ENCODE results near the gene ATG101.

DNA sequence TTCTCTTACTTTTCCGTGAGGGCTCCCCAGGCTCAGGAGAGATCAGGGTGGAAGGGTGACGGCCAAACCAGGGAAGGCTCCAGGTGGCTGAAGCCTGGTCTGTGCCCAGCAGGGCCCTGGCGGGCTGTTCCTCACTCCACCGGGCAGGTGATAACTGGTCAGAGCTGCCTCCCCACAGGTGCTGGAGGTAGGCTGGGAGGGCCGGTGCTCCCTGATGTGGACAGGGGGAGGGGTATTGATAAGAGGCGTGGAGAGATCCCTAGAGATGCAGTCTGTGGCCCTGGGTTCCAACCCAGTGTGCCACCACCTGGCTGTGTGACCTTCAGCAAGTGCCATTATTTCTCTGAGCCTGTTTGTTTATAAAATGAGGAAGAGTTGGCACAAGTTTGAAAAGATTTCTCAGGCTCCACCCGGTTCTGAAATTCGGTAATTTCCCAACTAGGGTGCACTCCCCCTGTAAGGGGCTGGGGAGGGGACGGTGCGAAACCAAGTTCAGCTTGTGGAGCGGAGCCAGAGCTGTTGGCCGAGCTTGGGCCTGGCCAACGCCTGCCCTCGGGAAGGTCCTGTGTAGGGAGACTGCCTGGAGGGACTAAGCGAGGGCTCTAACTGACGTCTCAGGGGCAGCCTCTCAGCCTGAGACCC, 19.5 kb upstream of the ATG101 start:
- TF ChIP-seq CTCF (IDR thresholded peaks at IDR 0.05) (no peak), POLR2A (IDR thresholded peaks at IDR 0.05) (no peak)
